Fibroblast of upper back skin (primary cell): ENCODE data around the gene VIM.
A peak's percentile ranks its signal among the peaks of the same experiment; 100 is the strongest.
"Not testable (repeated sequence)": the region's sequence is repeated elsewhere in the genome, so short reads cannot be mapped to it uniquely, and the experiment has no call there.

Source experiments
- DNase-seq: peaks from one replicate; pipeline ENCODE4 v3.0.0-alpha.2; 2013

Gene VIM

GRCh38 chr10:17233286-17233991 lies 5.4 kb downstream of the VIM start:
- peak; percentile 46 for DNase-seq

GRCh38 chr10:17234431-17234945 lies 6.4 kb downstream of the VIM start:
- DNase-seq: no peak

GRCh38 chr10:17235136-17235535 lies 7.1 kb downstream of the VIM start:
- peak; percentile 52 for DNase-seq

DNA sequence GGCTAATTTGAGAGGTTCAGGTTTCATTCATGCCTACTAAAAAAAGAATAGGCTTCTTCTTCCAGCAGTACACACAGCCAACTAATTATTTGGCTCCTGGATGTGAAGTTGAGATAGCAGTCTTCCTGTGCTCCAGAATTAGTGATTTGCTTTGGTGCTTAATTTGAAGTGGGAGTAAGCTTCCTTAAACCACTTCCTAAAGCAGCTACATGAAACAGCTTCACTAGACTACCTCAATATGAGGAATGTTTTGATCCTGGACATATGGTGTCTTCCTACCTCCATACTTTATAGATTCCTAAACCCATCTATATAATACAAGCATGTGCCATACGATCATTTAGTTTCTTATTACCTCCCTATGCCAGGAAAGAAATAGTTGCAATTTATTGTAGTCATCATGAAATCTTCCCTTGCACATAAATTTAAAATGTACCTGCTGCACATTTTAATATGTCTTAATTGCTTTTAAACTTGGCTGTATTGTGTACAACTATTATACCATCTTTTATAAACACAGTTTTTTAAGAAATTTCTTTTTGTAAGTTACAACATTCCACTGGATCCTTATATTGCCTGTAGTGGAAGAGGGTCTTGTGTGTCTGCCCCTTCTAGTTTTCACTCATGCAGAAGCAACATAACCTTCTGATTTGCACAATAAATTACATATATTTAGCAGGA lies 8.6 kb downstream of the VIM start:
- DNase-seq: no peak

DNA sequence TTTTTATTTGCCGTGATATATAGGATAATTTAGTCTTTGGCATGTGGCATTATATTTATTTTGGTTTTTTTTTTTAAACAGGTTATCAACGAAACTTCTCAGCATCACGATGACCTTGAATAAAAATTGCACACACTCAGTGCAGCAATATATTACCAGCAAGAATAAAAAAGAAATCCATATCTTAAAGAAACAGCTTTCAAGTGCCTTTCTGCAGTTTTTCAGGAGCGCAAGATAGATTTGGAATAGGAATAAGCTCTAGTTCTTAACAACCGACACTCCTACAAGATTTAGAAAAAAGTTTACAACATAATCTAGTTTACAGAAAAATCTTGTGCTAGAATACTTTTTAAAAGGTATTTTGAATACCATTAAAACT lies 9.1 kb downstream of the VIM start:
- DNase-seq: no peak

- DNase-seq: peak; percentile 55
Measured at GRCh38 chr10:17237915-17238444, 9.9 kb downstream of the VIM start.

DNA sequence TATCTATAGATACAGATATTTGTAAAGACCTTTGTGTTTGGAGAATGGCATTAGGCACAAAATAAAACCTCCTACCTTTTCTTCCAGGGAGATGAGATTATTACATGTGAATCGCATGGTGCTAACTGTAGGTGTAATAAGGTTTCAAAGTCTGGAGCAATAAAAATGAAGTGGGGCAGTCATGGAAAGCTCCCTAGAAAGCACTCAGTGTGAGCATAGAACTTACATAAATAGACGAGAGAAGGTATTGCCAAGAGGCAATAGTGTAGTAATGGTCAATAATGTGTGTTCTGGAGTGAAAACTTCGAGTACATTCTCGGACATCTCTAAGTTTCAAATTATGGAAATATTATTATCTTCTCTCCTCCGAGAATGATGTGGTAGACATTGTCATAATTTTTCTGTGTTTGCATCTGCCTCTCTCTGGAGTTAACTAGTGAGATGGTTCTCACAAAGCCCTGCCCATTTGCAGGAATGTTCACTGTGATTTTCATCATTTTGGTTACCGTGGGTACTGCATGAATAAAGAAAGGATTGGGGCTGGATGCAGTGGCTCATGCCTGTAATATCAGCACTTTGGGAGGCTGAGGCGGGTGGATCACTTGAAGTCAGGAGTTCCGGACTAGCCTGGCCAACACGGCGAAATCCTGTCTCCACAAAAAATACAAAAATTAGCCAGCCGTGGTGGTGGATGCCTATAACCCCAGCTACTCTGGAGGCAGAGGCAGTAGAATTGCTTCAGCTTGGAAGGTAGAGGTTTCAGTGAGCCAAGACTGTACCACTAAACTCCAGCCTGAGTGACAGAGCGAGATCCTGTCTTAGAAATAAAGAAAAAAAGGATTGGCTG lies 10.6 kb downstream of the VIM start:
- peak; percentile 85 for DNase-seq

- DNase-seq: no peak
Measured at GRCh38 chr10:17239345-17240085, 11.5 kb downstream of the VIM start.

DNA sequence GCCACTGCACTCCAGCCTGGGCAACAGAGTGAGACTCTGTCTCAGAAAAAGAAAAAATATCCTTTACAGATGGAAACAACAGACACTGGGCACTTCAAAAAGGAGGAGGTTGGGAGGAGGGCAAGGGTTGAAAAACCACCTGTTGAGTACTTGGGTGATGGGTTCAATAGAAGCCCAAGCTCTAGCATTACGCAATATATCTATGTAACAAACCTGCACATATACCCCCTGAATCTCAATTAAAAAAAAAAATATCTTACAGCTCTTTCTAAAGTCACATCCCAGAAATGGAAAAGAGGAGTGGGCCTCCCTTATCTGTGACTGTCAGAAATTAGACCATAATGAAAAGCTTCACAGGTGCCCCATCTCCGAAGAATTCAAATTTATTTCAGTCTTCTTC lies 12.1 kb downstream of the VIM start:
- no peak for DNase-seq

DNA sequence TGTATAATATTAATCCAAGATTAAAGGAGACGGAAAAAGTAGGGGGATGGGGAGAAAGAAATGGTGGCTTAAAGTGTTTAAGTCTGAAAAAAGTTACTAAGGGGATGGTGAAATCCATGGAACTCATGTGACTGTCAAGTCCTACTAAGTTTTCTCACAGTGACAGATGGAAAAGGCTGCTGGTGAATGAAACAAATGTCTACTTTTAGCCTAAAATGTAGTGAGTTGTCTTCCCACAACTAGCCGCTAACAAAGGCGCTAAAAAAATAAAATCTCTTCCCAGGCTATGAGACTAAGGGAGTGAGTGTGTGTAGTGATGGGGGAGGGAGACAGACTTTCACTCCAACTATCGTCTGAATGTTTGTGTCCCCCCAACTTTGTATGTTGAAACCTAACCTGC lies 12.6 kb downstream of the VIM start:
- DNase-seq: no peak

GRCh38 chr10:17241611-17242333 lies 13.7 kb downstream of the VIM start:
- no peak for DNase-seq

DNA sequence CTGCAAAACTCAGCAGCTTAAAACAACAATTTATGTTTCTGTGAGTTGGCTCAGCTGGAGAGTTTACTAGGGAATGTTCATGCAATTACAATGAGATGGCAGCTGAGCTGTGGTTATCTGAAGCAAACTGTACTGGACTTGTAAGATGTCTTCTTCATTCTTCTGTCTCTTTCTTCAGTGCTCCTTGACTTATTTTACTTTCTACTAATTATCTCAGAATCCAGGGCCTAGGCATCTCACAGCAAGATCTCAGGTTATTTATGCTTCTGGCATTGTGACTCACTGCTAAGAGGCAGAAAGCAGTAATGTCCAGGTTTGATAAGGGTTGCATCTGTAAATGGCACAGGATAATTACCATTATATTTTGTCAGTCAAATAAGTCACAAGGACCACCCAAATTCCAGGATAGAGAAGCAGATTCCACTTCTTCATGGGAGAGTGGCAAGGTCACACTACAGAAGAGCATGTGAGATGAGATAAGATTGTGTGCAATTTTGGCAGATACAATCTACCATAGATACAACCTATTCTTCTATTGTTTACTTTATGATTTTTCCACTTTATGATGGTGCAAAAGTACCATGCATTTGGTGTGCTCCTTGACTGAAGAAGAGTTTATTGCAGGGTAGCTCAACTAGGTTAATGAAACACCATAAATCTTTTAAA lies 16.8 kb downstream of the VIM start:
- DNase-seq: peak; percentile 34

DNA sequence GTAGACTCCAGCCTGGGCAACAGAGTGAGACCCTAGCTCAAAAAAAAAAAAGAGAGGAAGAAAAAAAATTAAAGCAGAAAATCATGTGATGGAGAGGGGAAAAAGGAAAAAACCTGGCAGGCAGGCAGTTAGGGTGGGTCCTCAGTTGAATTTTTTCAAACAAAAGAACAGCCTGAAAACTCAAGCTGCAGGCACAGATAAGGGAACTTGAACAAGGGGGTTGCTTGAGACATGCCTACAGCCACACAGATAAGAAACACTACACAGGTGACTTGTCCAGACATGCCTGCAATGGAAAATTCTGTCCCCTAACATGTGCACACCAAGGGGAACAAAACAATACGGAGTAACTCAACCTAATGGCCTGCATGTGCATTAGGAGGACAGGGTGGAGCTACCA lies 19.2 kb downstream of the VIM start:
- DNase-seq: no peak

GRCh38 chr10:17248964-17249363 lies 20.9 kb downstream of the VIM start:
- DNase-seq: no peak

- DNase-seq: no peak
Measured at GRCh38 chr10:17249820-17250219, 21.8 kb downstream of the VIM start.

GRCh38 chr10:17250736-17251135 lies 22.7 kb downstream of the VIM start:
- no peak for DNase-seq

- not testable (repeated sequence) for DNase-seq
Measured at GRCh38 chr10:17254543-17255050, 26.6 kb downstream of the VIM start.

- no peak for DNase-seq
Measured at GRCh38 chr10:17255512-17255911, 27.5 kb downstream of the VIM start.

DNA sequence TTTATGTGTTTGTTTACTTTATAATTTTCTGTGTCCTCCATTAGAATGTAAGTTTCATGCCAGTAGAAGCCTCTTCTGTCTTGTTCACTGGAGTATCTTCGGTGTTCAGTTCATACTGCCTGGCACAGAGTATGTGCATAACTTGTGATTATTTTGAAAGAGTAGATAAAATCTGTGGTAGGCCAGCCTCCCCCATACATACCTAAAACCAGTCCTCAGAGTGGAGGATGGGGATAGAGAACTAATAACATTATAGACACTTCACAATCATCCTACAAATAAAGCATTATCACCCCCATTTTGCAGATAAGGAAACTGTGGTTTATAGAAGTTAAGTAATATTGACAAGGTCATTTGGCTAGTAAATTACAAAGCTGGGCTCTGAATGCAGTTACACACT lies 28.0 kb downstream of the VIM start:
- DNase-seq: no peak

DNA sequence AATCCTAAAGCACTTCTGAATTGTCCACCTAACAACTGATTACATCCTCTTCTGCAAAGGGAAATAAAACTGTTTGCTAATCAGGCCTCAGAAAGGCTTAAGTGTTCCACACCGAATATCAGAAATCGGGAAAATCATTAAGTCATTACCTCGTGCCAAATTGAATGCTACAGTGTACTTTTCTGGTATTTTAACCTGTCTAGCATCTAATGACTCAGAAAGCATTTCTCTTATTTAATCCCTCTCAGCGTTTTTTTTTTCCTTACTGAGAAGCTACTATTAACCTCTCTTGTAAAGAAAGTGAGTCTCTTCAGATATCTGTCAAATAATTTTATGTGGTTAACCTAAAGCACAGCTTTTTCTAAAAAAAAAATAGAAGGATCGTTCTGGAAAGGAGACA lies 28.6 kb downstream of the VIM start:
- peak; percentile 38 for DNase-seq
